ENCODE measurements around the gene KNDC1.
A peak's percentile ranks its signal among the peaks of the same experiment; 100 is the strongest.
"Not testable (repeated sequence)": the region's sequence is repeated elsewhere in the genome, so short reads cannot be mapped to it uniquely, and the experiment has no call there.

KNDC1 gene

GRCh38 chr10:133141958-133142340 lies 18.1 kb upstream of the KNDC1 start:
- no peak for DNase-seq

- no peak for DNase-seq
These were observed 17.4 kb upstream of the KNDC1 start for GRCh38 chr10:133142523-133143199.

GRCh38 chr10:133143200-133143533 lies 16.9 kb upstream of the KNDC1 start:
- peak in 1 of 3 experiments; percentile 1 for DNase-seq

- no peak for DNase-seq
These were observed 16.5 kb upstream of the KNDC1 start for GRCh38 chr10:133143546-133143945.

GRCh38 chr10:133144771-133145170 lies 15.2 kb upstream of the KNDC1 start:
- DNase-seq, result no peak

- DNase-seq, result no peak
These were observed 9.8 kb upstream of the KNDC1 start for GRCh38 chr10:133150226-133150625.

- no peak for DNase-seq
These were observed 9.4 kb upstream of the KNDC1 start for GRCh38 chr10:133150656-133151055.

GRCh38 chr10:133151071-133151470 lies 8.9 kb upstream of the KNDC1 start:
- not testable (repeated sequence) for DNase-seq

- no peak for DNase-seq
These were observed 8.5 kb upstream of the KNDC1 start for GRCh38 chr10:133151543-133151972.

- no peak for DNase-seq
These were observed 5.6 kb upstream of the KNDC1 start for GRCh38 chr10:133154411-133154810.

- no peak for DNase-seq
These were observed 4.8 kb upstream of the KNDC1 start for GRCh38 chr10:133154996-133155778.

GRCh38 chr10:133156674-133157579 lies 3.1 kb upstream of the KNDC1 start:
- DNase-seq, result no peak

GRCh38 chr10:133157662-133158436 lies 2.2 kb upstream of the KNDC1 start:
- no peak for DNase-seq

- no peak for DNase-seq
These were observed 1.6 kb upstream of the KNDC1 start for GRCh38 chr10:133158437-133158755.

- peak; percentile 42 to 59 (median 54) for DNase-seq
These were observed 1.0 kb upstream of the KNDC1 start for GRCh38 chr10:133158756-133159610.

- peak in 1 of 3 experiments; percentile 27 for DNase-seq
These were observed 439 bp upstream of the KNDC1 start for GRCh38 chr10:133159611-133159949.

- peak in 1 of 3 experiments; percentile 12 for DNase-seq
These were observed 930 bp downstream of the KNDC1 start for GRCh38 chr10:133160826-133161471.

- DNase-seq, result no peak
These were observed 1.6 kb downstream of the KNDC1 start for GRCh38 chr10:133161486-133162109.

GRCh38 chr10:133162178-133162909 lies 2.3 kb downstream of the KNDC1 start:
- DNase-seq, result no peak

Measured in NCI-H1417 (cell line).